Stimulated activated CD8-positive, alpha-beta memory T cell treated with anti-CD3 and anti-CD28 coated beads, Interleukin-7, amount 100 ng/mL, for 24 hours (primary cell): ENCODE measurements around the gene OGN.

Experiments used
- DNase-seq: peaks from one replicate; pipeline ENCODE4 v3.0.0-alpha.2; 2020; ENCODE audit warnings: low read depth

OGN gene

DNA sequence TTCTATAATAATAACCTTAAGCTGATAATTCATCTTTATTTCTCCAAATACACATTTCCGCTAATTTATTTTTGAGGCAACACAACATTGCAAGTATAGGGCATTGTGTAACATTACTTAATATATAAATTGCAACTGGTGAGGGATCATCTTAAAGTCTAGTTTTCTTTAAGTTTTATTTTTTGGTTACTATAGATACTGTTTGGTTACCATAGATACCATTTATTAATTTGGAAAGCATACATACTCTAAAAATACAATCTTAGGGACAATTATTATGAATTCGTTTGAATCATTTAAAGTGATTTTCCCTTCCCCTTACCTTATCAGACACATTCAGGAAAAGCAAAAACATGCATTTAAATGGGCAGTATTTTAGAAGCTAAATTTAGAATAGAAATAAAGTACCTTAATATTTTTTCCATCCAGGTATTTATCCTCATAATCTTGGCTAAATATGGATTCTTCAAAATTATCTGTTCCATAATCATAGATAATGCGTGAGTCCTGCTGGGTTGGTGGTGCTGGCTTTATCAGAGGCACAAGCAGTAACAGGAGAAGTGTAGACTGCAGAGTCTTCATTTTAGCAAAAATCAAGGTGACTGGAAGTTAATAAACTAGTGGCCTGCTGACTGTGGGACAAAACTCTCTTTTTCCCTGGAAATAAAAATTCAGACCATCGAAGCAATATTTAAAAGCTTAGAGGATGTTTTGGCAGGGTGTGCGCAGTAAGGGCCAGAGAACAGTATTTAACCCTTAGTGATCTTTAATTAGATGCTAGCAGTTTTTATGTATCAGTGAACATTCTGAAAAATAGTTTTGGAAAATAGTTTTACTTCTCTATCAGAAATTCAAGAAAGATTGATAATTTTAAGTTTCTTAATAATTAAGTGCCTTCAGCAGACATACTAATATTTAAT is 1.3 kb downstream of the OGN start:
- no peak for DNase-seq

DNA sequence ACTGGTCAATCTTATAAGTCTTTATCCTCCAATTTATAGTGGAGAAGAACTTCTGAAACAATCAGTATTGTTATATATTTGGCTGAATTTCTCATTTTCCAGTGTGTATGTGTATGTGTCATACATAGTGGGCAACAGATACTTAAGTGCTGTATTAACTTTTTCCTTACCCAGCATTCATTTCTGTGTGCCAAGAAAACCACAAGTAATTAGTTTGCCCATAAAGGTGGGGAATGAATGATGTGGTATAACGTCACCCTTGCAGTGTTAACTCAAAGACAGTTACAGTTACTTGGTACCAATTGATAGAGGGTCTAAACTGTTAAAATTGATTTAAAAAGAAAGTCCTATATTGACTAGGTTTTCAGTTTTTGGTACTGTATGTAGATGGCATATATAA is 2.0 kb downstream of the OGN start:
- DNase-seq: no peak

DNA sequence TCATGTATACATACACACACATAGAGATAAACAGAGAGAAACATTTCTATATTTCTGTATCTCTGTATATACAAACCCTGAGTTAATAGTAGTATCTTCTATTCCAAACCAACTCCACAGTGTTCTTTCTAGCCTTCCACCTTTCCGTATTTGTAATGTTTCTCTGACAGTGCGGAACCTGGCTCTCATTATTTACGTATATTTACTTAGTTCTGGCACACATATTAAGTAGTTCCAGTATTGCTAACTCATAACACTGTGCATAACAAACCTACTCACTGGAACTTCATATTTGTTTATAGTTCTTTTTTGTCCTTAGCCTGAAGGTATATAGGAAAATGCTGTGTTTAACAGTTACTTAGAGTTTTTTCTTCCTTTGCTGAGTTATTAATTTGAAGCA is 6.5 kb downstream of the OGN start:
- DNase-seq: no peak

DNA sequence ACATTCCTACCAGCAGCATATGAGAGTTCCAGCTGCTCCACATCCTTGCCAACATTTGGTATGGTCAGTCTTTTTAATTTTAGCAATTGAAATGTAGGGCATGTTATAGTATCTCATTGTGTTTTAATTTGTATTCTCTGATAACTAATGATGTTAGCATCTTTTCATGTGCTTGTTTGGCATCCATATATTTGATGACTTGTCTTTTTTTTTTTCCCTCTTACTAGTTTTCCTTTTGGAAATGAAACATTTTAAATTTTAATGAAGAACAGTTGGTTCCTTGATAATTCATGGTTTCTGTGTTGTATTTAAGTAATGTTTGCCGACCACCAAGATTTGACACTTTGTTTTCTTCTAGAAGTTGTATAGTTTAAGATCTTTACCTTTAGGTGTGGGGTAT is 8.8 kb downstream of the OGN start:
- no peak for DNase-seq

DNA sequence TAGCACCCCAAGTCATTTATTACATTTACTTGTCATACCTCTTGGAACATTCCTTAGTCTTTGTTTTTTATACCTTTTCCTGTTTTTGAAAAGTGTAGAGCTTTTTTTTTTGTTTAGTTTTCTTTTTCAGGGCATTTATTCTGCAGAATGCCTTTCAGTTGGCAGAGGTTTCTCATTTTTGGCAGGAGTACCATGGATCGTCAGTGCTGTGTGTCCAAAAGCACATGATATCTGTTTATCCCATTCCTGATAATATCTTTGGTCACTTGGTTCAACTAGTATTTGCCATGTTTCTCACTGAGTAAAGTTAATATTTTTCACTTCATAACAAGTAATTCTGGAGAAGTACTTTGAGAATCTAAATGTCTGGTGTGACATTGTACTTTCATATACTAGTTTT is 10.7 kb downstream of the OGN start:
- DNase-seq: no peak

DNA sequence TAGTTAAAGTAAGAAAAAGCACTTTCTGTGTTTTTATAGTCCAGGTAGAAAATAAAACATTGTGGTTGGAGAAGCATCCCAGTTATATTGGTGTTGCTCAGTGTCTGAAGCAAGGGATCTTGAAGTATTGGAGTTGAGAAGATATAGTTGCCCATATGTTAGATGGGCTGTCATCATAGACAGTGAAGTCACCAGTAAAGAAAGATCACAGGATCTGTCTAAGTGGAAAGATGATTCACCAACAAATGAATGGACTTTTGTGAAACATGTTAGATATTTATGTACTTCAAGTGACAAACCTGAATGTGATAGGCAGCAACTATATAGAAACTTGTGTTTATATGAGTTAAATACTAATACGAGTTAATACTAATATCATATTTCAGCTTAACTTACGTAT is 11.7 kb downstream of the OGN start:
- DNase-seq: no peak

DNA sequence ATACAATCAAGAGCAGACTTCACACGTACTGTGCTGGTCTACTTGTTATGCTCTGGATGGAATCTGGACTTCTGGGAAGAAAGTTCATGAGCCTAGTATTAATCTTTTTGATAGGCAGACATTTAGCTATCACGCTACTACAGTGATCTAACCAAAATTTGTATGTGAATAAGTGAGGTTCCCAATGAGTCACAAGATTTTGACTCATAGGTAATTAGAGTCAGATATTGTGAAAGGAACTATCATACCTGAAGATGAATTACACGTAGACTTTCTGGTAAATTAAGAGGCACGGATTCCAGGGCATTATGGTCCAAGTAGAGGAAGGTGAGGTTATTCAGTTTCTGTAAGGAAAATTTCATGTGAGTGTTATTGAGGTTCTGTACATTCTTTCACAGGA is 18.4 kb downstream of the OGN start:
- DNase-seq: no peak

DNA sequence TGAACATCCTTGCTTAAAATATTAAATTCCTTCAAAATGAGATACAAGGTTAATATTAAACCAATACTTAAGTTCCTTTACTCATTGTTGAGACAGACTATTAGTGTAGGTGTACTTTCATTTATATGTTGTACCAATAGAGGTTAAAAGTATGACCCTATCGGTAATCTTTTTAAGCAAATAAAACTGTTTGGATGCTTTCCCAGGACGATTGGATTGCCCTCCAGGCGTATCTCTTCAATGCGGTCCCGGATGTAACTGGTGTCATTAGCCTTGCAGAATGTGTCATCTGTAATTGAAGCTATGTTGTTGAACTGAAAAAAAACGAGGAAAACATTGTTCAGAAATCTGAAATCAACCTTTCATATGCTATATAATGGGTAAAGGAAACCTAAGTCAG is 18.9 kb downstream of the OGN start:
- DNase-seq: no peak

DNA sequence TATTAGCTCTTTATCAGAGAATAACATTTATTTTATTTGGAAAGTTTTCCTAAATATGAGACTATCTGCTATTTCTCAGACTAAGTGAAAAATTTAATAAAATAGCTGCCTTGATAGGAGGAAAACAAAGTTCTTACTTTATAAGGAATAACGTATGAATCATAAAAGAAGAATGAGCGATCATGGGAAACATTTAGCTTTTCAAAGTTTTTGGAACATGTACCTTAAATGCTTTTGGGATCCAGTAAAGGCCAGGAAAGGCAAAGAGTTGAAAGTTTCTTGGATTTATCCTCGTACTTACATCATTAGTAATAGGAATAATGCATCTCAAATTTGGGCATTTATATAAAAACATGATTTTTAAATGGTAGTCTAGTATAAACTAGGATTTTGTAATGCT is 19.4 kb downstream of the OGN start:
- DNase-seq: no peak

DNA sequence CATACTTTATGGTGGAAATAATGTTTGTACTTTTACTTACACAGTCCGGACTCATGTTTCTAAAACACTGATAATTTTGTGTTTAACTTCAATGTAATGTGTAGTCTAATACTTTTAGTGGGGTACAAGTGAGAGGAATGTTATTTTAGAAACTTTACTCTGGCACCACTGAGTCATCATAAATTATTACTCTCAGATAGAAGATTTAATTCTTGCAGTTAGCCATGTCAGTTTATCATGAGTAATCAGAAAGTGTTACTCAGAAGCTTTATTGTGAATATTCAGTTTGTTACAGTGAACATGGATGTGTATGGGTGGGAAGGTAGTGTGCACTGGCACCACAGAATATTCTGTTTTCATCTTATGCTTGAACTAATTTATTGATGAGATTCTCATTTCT is 20.0 kb downstream of the OGN start:
- no peak for DNase-seq

DNA sequence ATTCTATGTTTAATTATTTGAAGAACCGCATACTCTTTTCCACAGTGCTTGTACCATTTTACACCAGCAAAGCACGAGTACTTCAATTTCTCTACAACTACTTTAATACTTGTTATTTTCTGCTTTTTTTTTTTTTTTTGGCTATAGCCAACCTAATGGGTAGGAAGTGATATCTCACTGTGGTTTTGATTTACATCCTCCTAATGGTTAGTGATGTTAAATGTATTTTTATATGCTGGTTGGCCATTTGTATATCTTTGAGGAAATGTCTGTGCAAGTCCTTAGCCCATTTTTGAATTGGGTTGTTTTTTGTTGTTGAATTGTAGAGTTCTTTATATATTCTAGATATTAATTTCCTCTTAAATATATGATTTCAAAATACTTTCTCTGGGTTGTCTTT is 22.6 kb downstream of the OGN start:
- DNase-seq: no peak

DNA sequence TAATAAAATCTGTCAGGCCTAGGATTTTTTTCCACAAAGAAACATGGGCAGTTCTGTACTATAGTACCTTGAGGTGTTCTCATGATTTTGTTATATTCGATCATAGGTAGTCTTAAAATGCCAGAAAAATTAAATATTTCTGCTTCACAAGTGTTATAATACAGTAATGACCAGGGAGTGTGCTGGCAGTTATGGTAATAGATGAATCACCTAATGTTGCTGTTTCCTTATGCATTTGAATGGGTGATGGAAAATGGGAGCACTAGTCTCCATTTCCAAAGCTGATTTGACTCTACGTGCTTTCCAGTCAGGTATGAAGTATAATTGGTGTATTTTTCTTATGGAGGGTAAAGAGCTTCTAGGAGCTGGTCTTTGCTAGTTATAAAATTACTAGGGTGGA is 23.8 kb downstream of the OGN start:
- DNase-seq: no peak

DNA sequence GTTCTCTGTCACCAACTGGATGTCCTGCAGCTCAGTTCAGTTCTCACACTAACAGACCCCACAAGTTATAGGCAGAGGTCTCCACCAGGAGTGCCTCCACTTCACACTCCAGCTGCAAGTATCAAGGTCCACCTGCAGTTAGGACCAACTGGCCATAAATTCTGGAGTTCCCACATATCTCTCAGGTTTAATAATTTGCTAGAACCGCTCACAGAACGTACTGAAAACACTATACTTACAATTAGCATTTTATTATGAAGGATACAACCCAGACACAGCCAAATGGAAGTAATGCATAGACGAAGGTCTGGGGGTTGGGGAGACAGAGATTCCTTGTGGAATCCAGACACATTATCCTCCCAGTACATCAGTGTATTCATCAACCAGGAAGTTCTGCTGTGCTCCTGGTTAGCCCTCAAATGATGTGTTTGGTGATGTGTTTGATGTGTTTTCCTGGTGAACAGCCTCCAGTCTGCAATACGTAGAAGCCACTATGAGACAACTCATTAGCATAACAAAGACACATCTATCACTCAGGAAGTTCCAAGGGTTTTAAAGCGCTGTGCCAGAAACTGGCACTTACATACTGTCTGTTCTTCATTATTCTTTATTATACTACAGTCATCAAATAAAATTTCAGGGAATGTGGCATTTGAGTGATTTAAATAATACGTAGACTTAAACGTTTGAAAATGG is 25.4 kb downstream of the OGN start:
- no peak for DNase-seq

DNA sequence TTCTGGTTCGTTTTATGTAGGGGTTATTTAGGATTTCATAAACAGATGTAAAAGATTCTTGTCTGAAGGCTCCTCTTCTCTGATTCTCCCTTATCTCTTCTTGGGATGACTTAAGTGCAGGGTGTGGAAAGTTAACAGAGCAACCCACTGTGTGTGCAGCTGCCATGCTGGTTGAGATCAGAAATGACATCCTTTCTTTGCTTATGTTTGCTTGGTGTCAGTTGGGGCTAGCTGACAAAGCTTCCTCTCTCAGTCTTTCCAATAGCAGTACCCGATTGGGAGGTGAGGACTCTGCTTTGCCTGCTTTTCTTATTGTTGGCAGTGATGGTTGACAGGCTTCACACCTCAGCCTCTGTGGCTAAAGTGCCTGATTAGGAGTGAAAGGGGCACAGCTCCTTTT is 26.5 kb downstream of the OGN start:
- DNase-seq: no peak

DNA sequence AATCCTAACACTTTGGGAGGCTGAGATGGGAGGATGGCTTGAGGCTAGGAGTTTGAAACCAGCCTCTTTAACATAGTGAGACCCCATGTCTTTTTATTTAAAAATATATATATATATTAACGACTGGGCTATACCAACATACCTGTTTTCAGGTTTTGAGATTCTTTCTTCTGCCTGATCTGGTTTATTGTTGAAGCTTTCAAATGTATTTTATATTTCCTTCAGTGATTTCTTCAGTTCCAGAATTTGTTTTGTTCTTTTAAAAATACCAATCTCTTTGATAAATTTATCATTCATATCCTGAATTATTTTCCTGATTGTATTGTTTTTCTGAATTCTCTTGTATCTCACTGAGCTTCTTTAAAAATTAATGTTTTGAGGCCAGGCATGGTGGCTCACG is 31.2 kb downstream of the OGN start:
- no peak for DNase-seq

DNA sequence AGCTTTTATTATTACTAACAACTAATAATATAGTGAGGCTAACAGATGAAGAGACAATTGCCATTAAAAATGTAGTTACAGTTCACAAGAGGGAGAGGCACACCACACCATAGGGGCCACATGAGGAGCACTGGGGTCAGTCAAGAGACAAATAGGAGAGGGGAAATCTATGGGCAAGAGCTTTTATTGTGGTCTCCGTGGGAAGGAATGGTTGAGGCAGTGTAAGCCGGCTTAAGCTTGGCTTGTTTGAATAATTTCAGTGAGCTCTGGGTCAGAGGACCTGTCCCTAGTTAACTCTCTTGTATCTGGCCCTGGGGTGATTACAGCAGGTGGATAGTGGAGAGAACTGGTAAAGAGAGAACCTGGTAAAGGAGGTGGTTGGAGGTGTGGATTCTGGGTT is 35.3 kb downstream of the OGN start:
- no peak for DNase-seq

DNA sequence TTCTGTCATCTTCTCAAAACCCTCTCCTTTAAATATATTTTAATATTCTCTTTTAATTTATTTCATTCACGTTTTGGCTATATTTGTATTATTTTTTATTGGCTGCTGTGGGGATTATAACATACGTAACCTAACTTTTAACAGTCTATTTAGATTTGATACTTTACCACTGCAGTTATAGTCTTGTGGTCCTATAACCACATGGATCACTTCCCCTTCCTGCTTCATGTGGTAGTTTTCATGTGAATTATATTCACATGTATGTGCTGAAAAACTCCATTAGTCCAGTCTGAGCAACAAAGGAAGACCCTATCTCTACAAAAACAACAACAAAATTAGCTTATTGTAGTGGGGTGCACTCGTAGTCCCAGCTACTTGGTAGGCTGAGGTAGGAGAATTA is 44.3 kb downstream of the OGN start:
- no peak for DNase-seq

DNA sequence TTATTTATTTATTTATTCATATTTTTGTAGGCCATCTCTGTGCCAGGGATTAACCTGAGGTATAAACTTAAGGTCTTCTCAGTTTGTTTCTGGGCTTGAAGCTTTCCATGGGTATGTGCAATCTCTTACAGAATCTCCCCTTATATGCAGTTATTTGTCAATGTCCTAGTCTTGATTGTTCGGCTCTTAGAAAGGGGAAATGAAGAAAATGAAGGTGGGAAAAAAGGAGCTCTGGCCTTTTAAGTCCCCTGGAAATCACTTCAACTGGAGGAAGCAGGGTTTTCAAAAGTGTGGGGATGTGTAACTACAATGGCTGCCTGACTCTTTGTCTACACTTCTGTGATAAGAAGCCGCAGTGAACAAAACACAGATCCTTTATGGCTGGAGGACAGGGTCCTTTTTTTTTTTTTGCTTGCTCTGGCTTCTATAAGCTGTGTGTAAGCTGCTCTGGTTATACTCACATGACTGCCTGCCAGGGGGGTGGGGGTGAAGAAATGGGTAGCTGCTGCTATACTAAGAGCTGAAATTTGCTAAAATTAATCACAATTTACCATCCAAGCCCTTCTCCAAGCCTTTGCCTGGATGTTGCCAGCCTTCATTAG is 44.9 kb downstream of the OGN start:
- no peak for DNase-seq

DNA sequence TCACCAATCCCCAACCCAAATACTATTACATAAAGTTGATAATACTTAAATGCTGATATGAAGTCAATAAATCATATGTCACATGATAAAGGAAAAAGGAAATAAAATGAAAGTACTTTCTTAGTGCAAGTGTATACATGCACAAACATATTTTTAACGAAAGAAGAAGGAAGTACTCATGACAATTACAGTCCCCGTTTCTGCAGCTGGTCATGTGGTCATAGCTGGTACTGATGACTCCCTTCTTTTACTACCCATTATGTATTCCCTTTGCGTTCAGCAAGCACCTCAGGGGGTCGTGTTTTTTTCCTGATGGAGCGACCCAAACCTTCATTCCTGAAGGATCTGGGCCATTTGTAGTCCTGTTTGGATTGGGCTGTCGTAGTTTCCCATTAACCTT is 51.3 kb downstream of the OGN start:
- no peak for DNase-seq

DNA sequence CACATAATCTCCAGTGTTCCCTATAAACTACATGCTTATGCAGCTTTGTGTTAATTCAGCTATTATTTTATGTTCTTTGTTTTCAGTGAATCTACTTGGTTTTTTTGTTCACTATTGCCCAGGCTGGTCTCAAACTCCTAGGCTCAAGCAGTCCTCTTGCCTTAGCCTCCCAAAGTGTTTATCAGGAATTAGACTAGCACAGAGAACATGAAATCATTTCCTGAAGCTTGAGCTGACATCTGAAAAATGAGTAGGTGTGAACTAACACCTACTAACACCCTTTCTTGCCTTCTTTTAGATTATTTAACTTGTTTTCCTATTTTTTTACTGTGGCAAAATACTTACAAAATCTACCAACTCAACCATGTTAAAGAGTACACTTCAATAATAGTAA is 53.6 kb downstream of the OGN start:
- DNase-seq: no peak

DNA sequence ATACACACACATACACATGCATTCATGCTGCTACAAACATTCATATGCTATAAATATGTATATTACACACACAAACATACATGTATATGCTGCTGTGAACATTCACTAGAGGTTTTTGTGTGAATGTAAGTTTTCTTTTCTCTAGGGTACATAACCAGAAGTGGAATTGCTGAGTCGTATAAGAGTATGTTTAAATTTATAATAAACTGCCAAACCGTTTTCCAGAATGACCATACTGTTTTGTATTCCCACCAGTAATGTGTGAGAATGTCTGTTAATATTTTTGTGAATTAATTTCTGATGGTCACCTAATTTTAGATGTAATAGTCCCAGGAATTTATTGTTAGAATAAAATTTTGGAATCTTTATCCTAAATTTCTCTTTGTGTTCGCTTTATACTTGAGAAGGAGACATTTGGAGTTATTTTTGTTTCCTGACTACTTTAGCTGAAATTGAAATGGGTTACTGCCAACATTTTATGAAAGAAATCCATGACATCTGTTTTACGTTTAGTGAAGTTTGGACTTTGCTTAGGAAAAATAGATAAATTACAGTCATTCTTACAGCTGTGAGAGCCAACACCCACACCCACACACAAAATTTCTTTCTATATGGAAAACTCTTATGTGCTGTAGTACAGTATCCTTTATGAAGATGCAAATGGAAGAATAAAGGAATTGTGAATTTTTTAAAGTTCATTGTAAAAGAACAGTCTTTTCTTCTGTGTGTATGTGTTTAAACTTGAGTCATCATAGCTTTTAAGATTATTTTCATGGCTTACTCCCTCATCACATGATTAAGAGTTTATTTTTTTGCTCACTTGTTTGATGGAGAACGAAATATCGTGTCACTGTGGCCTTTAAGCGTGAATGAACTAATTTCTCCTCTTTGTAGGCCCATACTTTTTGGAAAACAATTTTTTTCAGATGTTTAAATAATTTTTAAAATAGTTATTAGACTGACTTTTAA is 54.3 kb downstream of the OGN start:
- no peak for DNase-seq

DNA sequence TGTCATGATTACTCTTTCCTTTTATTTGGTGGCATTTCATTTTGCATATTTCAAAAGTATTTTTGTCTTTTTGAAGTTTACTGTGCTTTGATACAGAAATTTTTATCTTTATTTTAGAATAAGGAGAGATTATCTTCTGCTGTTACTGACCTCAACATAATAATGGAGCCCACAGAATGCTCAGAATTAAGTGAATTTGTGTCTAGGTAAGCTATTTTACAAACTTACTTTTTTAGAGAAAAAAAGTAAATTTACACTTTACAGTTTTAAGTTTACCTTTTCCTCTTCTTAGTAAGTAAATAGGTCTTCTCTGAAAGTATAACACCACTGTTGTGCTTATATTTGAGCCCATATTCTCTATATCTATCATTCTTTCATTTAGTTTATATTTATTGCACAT is 58.8 kb downstream of the OGN start:
- DNase-seq: no peak
